ENCODE results near the gene DIP2A.

DIP2A gene

GRCh38 chr21:46437511-46437910 lies 21.2 kb upstream of the DIP2A start:
- no peak for DNase-seq (ENCODE audit: low read depth)
- TF ChIP-seq, protein P1, sequence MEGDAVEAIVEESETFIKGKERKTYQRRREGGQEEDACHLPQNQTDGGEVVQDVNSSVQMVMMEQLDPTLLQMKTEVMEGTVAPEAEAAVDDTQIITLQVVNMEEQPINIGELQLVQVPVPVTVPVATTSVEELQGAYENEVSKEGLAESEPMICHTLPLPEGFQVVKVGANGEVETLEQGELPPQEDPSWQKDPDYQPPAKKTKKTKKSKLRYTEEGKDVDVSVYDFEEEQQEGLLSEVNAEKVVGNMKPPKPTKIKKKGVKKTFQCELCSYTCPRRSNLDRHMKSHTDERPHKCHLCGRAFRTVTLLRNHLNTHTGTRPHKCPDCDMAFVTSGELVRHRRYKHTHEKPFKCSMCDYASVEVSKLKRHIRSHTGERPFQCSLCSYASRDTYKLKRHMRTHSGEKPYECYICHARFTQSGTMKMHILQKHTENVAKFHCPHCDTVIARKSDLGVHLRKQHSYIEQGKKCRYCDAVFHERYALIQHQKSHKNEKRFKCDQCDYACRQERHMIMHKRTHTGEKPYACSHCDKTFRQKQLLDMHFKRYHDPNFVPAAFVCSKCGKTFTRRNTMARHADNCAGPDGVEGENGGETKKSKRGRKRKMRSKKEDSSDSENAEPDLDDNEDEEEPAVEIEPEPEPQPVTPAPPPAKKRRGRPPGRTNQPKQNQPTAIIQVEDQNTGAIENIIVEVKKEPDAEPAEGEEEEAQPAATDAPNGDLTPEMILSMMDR (conservative IDR thresholded peaks at IDR 0.05; ENCODE audit: low read depth, low read length): no peak
- H3K4me3 ChIP-seq (ENCODE audit: low read length): no peak overlapping the region

DNA sequence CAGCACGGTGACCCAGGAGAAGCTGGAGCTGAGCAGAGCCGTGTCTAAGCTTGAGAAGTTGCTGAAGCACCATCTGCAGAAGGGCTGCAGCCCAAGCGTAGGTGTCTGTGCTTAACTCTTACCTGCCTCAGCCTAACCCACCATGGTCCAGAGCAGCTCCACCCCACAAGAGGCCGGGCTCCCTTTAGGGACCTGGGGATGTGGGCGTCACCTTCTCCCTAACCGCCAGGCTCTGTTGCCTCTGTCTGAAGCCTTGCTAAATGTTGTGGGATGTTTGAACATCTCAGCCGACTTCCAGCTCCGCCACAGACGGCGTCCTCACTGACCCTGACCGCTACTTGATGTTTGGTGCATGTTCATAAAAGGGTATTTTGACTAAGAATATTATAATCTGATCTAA lies 20.4 kb upstream of the DIP2A start:
- TF ChIP-seq, protein P1 (conservative IDR thresholded peaks at IDR 0.05; ENCODE audit: low read depth, low read length): no peak
- DNase-seq (ENCODE audit: low read depth): no peak

DNA sequence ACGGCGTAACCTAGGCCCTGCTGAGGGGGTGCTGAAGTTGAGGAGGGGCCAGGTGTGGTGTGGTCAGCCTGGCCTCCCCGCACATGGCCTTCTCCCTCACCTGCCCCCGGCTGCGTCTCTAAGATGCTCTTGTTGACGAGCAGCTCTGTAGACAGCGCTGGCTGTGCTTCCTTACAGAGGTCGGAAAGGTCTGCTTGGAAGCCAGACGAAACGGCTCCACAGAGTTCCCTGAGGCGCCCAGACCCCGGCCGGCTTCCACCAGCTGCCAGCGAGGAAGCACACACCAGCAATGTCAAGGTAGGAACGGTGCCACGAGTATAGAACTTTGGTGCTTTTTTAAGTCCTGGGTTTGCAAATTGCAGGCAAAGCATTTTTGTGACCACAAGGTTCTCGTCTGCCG lies 18.8 kb upstream of the DIP2A start:
- TF ChIP-seq, protein P1 (conservative IDR thresholded peaks at IDR 0.05; ENCODE audit: low read depth, low read length): no peak
- no peak overlapping the region for H3K4me3 ChIP-seq (ENCODE audit: low read length)
- no peak for DNase-seq (ENCODE audit: low read depth)

More for the DNA sequence above, 20.4 kb upstream of the DIP2A start:
- H3K4me3 ChIP-seq (ENCODE audit: low read length): no peak overlapping the region

- TF ChIP-seq, protein P1 (conservative IDR thresholded peaks at IDR 0.05; ENCODE audit: low read depth, low read length): no peak
- no peak overlapping the region for H3K4me3 ChIP-seq (ENCODE audit: low read length)
- no peak for DNase-seq (ENCODE audit: low read depth)
These were observed 17.4 kb upstream of the DIP2A start for GRCh38 chr21:46441331-46441730.

DNA sequence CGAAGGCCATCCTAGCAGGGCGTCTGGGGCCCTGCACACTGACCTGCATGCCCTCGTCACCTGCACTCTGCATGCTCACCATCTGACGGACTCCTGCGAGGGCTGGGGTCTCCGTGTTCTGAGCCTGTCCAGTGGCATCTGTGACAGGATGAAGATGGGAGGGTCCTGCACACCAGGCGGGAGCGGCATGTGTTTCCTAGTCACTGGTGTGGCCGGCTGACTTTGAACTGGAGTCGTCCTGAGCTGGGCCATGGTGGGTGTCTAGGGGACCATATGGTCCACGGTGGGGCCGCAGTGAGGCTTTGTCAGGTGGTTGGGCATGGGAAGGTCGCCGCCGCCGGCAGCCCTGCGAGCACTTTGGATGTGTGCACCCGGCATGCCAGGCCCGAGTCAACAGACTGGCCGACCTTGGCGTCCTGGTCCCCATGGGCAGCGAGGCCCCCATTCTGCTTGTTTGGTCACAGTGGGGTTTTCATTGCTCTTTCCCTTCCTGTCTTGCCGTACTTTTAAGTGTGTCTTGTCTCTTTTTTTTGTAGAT lies 16.7 kb upstream of the DIP2A start:
- DNase-seq (ENCODE audit: low read depth): no peak
- TF ChIP-seq, protein P1 (conservative IDR thresholded peaks at IDR 0.05; ENCODE audit: low read depth, low read length): no peak
- no peak overlapping the region for H3K4me3 ChIP-seq (ENCODE audit: low read length)

- H3K4me3 ChIP-seq (ENCODE audit: low read length): no peak overlapping the region
- DNase-seq (ENCODE audit: low read depth): no peak
- TF ChIP-seq, protein P1 (conservative IDR thresholded peaks at IDR 0.05; ENCODE audit: low read depth, low read length): no peak
These were observed 15.8 kb upstream of the DIP2A start for GRCh38 chr21:46442938-46443337.

GRCh38 chr21:46443910-46444309 lies 14.8 kb upstream of the DIP2A start:
- no peak overlapping the region for H3K4me3 ChIP-seq (ENCODE audit: low read length)
- DNase-seq (ENCODE audit: low read depth): no peak
- TF ChIP-seq, protein P1 (conservative IDR thresholded peaks at IDR 0.05; ENCODE audit: low read depth, low read length): no peak

All from retinal pigment epithelial cell (primary cell).